Measurements from ENCODE around the gene ATP13A4.

The ATP13A4 gene

GRCh38 chr3:193496658-193497057 lies 58.0 kb downstream of the ATP13A4 start:
- no peak overlapping the region for H3K27ac ChIP-seq
- TF ChIP-seq CTCF (conservative IDR thresholded peaks at IDR 0.05) = no peak

GRCh38 chr3:193491026-193491425 lies 63.7 kb downstream of the ATP13A4 start:
- no peak overlapping the region for H3K27ac ChIP-seq
- TF ChIP-seq CTCF (conservative IDR thresholded peaks at IDR 0.05) = no peak

- no peak for TF ChIP-seq CTCF (conservative IDR thresholded peaks at IDR 0.05)
- no peak overlapping the region for H3K27ac ChIP-seq
These were observed 64.1 kb downstream of the ATP13A4 start for GRCh38 chr3:193490580-193490979.

GRCh38 chr3:193489949-193490348 lies 64.7 kb downstream of the ATP13A4 start:
- TF ChIP-seq CTCF (conservative IDR thresholded peaks at IDR 0.05) = no peak

GRCh38 chr3:193488741-193489140 lies 66.0 kb downstream of the ATP13A4 start:
- TF ChIP-seq CTCF (conservative IDR thresholded peaks at IDR 0.05) = no peak

More at GRCh38 chr3:193489949-193490348, 64.7 kb downstream of the ATP13A4 start:
- H3K27ac ChIP-seq = no peak overlapping the region

GRCh38 chr3:193483988-193484539 lies 70.6 kb downstream of the ATP13A4 start:
- TF ChIP-seq CTCF (conservative IDR thresholded peaks at IDR 0.05) = no peak
- no peak overlapping the region for H3K27ac ChIP-seq

More at GRCh38 chr3:193488741-193489140, 66.0 kb downstream of the ATP13A4 start:
- no peak overlapping the region for H3K27ac ChIP-seq

- no peak overlapping the region for H3K27ac ChIP-seq
- TF ChIP-seq CTCF (conservative IDR thresholded peaks at IDR 0.05) = no peak
These were observed 73.3 kb downstream of the ATP13A4 start for GRCh38 chr3:193481436-193481835.

Measured in VCaP (cell line).